PFSK-1 (cell line): ENCODE data around the gene MIP.

Experiments
- FOXP2 ChIP-seq: optimal IDR thresholded peaks from 2 replicates; pipeline ENCODE3; 2011; ENCODE audit warnings: borderline replicate concordance, control low read depth, inconsistent platforms; ENCODE audit not compliant: insufficient read depth; ENCODE audit errors: extremely low read length, extremely low read depth
- POLR2AphosphoS5 ChIP-seq: IDR thresholded peaks from 2 replicates; pipeline ENCODE4 v1.6.1; 2012; ENCODE audit warnings: low read depth, mild to moderate bottlenecking, control low read depth, low read length, moderate library complexity
- SIN3A ChIP-seq: IDR thresholded peaks from 2 replicates; pipeline ENCODE4 v1.6.1; 2012; ENCODE audit warnings: mild to moderate bottlenecking, low read length, moderate library complexity, borderline replicate concordance; ENCODE audit not compliant: insufficient read depth
- TAF1 ChIP-seq: IDR thresholded peaks from 2 replicates; pipeline ENCODE4 v1.6.1; 2012; ENCODE audit warnings: low read length, control low read depth, borderline replicate concordance; ENCODE audit not compliant: insufficient read depth
- TF ChIP-seq, protein P1 (sequence below), 2 experiments: IDR thresholded peaks; 2 replicates each; pipeline versions ENCODE4 v1.6.1 to v1.8.0; 2011 to 2012; ENCODE audit warnings: low read depth in 2 of 2, low read length in 2 of 2, control low read depth in 1 of 2, inconsistent platforms in 1 of 2, mild to moderate bottlenecking in 1 of 2, moderate library complexity in 1 of 2; ENCODE audit not compliant: insufficient read depth in 1 of 2

MIP gene

GRCh38 chr12:56457817-56458216 lies 3.4 kb upstream of the MIP start:
- TF ChIP-seq POLR2AphosphoS5 = no peak
- TF ChIP-seq, protein P1, sequence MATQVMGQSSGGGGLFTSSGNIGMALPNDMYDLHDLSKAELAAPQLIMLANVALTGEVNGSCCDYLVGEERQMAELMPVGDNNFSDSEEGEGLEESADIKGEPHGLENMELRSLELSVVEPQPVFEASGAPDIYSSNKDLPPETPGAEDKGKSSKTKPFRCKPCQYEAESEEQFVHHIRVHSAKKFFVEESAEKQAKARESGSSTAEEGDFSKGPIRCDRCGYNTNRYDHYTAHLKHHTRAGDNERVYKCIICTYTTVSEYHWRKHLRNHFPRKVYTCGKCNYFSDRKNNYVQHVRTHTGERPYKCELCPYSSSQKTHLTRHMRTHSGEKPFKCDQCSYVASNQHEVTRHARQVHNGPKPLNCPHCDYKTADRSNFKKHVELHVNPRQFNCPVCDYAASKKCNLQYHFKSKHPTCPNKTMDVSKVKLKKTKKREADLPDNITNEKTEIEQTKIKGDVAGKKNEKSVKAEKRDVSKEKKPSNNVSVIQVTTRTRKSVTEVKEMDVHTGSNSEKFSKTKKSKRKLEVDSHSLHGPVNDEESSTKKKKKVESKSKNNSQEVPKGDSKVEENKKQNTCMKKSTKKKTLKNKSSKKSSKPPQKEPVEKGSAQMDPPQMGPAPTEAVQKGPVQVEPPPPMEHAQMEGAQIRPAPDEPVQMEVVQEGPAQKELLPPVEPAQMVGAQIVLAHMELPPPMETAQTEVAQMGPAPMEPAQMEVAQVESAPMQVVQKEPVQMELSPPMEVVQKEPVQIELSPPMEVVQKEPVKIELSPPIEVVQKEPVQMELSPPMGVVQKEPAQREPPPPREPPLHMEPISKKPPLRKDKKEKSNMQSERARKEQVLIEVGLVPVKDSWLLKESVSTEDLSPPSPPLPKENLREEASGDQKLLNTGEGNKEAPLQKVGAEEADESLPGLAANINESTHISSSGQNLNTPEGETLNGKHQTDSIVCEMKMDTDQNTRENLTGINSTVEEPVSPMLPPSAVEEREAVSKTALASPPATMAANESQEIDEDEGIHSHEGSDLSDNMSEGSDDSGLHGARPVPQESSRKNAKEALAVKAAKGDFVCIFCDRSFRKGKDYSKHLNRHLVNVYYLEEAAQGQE (IDR thresholded peaks at IDR 0.05; ENCODE audit: insufficient read depth in 1 of 2, low read depth in 2 of 2, low read length in 2 of 2) = no peak
- TF ChIP-seq TAF1 = no peak
- no peak for TF ChIP-seq FOXP2
- no peak for TF ChIP-seq SIN3A

- TF ChIP-seq TAF1 = no peak
- TF ChIP-seq FOXP2 = no peak
- no peak for TF ChIP-seq POLR2AphosphoS5
- TF ChIP-seq, protein P1 (IDR thresholded peaks at IDR 0.05; ENCODE audit: insufficient read depth in 1 of 2, low read depth in 2 of 2, low read length in 2 of 2) = no peak
- no peak for TF ChIP-seq SIN3A
Observed at GRCh38 chr12:56451147-56451546, 3.3 kb downstream of the MIP start.

DNA sequence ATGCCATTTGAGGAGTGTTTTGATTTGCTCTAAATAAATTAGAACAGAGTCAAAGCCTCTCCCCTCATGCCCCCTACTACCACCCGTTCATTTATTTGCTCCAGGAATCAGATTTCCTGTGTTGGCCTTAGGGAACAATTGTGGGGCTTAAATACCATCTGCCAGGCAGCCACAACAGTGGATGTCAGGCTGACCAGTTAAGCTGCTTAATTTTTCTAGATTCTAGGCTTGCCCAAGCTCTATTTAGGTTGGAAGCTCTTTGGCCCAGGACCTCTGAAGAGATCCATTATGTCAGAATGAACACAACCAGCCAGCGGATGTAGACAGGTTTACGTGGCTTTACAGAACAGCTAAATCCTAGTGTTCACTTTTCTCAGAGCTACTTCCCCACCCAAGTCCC lies 4.2 kb downstream of the MIP start:
- TF ChIP-seq, protein P1 (IDR thresholded peaks at IDR 0.05; ENCODE audit: insufficient read depth in 1 of 2, low read depth in 2 of 2, low read length in 2 of 2) = no peak
- no peak for TF ChIP-seq SIN3A
- TF ChIP-seq POLR2AphosphoS5 = no peak
- TF ChIP-seq TAF1 = no peak
- no peak for TF ChIP-seq FOXP2

DNA sequence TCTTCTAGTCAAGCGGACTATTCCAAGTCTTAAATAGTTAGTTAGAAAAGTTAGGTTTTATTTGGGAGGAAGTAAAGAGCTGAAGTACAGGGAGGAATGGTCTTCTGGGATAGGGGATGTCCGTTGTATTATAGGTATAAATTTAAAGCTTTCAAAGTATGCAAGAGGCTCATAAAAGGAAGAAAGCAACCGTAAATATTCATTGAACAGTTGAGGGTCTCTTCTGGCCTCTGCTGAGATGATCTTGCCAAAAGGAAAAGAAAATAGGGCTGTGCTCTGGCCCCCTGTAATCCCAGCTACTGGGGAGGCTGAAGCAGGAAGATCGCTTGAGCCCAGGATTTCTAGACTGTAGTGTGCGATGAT lies 4.9 kb downstream of the MIP start:
- no peak for TF ChIP-seq SIN3A
- no peak for TF ChIP-seq FOXP2

- TF ChIP-seq SIN3A (peak; percentile 86; the same call in 1 of the 2 replicates), POLR2AphosphoS5 (peak; percentile 98), TAF1 (0 out of 2 replicates have a peak, but pooled peaks have one; percentile 45), FOXP2 (peak; percentile 18)
- TF ChIP-seq, protein P1 (IDR thresholded peaks at IDR 0.05; ENCODE audit: insufficient read depth in 1 of 2, low read depth in 2 of 2, low read length in 2 of 2) = peak in 1 of 2 experiments; percentile 8; a peak in 1 of 4 replicates
Observed at GRCh38 chr12:56448860-56449621, 5.4 kb downstream of the MIP start, which contains the start of gene TIMELESS. Gene TIMELESS (minus strand): TSS chr12:56449426. CDS start chr12:56434170, 15,256 bp downstream.
